ENCODE data around the gene NCAPG2.

NCAPG2 gene

GRCh38 chr7:158602041-158602440, 102.6 kb downstream of the NCAPG2 start:
- DNase-seq (ENCODE audit: low read depth in 2 of 2), result no peak

GRCh38 chr7:158601090-158601489, 103.5 kb downstream of the NCAPG2 start:
- DNase-seq (ENCODE audit: low read depth in 2 of 2), result no peak

- no peak for DNase-seq (ENCODE audit: low read depth in 2 of 2)
Measured at GRCh38 chr7:158596745-158597144, 107.9 kb downstream of the NCAPG2 start.

- DNase-seq (ENCODE audit: low read depth in 2 of 2), result no peak
Measured at GRCh38 chr7:158596309-158596708, 108.3 kb downstream of the NCAPG2 start.

- no peak for DNase-seq (ENCODE audit: low read depth in 2 of 2)
Measured at GRCh38 chr7:158595068-158595467, 109.5 kb downstream of the NCAPG2 start.

GRCh38 chr7:158592541-158592940, 112.1 kb downstream of the NCAPG2 start:
- DNase-seq (ENCODE audit: low read depth in 2 of 2), result no peak

- DNase-seq (ENCODE audit: low read depth in 2 of 2), result no peak
Measured at GRCh38 chr7:158591944-158592343, 112.7 kb downstream of the NCAPG2 start.

- DNase-seq (ENCODE audit: low read depth in 2 of 2), result no peak
Measured at GRCh38 chr7:158590181-158590530, 114.4 kb downstream of the NCAPG2 start.

GRCh38 chr7:158589653-158590052, 115.0 kb downstream of the NCAPG2 start:
- DNase-seq (ENCODE audit: low read depth in 2 of 2), result no peak

- DNase-seq (ENCODE audit: low read depth in 2 of 2), result no peak
Measured at GRCh38 chr7:158588878-158589442, 115.6 kb downstream of the NCAPG2 start.

- DNase-seq (ENCODE audit: low read depth in 2 of 2), result no peak
Measured at GRCh38 chr7:158588085-158588877, 116.3 kb downstream of the NCAPG2 start.

- DNase-seq (ENCODE audit: low read depth in 2 of 2), result peak; percentile 14 to 19
Measured at GRCh38 chr7:158587162-158588084, 117.2 kb downstream of the NCAPG2 start, which contains the start of gene PTPRN2. PTPRN2 (minus strand) TSS chr7:158587823.

GRCh38 chr7:158586499-158587161, 118.0 kb downstream of the NCAPG2 start:
- DNase-seq (ENCODE audit: low read depth in 2 of 2), result no peak

- DNase-seq (ENCODE audit: low read depth in 2 of 2), result no peak
Measured at GRCh38 chr7:158585721-158586498, 118.7 kb downstream of the NCAPG2 start.

GRCh38 chr7:158584407-158584806, 120.2 kb downstream of the NCAPG2 start:
- DNase-seq (ENCODE audit: low read depth in 2 of 2), result no peak

- no peak for DNase-seq (ENCODE audit: low read depth in 2 of 2)
Measured at GRCh38 chr7:158583810-158584209, 120.8 kb downstream of the NCAPG2 start.

GRCh38 chr7:158583143-158583542, 121.5 kb downstream of the NCAPG2 start:
- no peak for DNase-seq (ENCODE audit: low read depth in 2 of 2)

GRCh38 chr7:158582089-158582456, 122.5 kb downstream of the NCAPG2 start:
- no peak for DNase-seq (ENCODE audit: low read depth in 2 of 2)

- DNase-seq (ENCODE audit: low read depth in 2 of 2), result no peak
Measured at GRCh38 chr7:158581440-158582088, 123.0 kb downstream of the NCAPG2 start.

All from stimulated activated CD8-positive, alpha-beta memory T cell treated with anti-CD3 and anti-CD28 coated beads, Interleukin-7, amount 100 ng/mL, for 1 hour (primary cell).